BE2C (cell line): ENCODE measurements around the gene KSR2.

Source experiments
- DNase-seq: peaks from one replicate; pipeline ENCODE4 v3.0.0-alpha.2; 2020
- H3K27me3 ChIP-seq: fragments of 250-450 bp; sonication (Bioruptor Pico); 2 replicates; pipeline ENCODE4 v1.5.1; 2020; ENCODE audit warnings: mild to moderate bottlenecking
- H3K36me3 ChIP-seq: fragments of 250-450 bp; sonication (Bioruptor Pico); 2 replicates; pipeline ENCODE4 v1.5.1; 2020; ENCODE audit warnings: mild to moderate bottlenecking
- H3K4me1 ChIP-seq: fragments of 250-450 bp; sonication (Bioruptor Pico); 2 replicates; pipeline ENCODE4 v1.5.1; 2020
- H3K4me3 ChIP-seq: 2 replicates; pipeline ENCODE4 v1.5.1; 2011; ENCODE audit warnings: low read depth, low read length
- H3K9me3 ChIP-seq: fragments of 250-450 bp; sonication (Bioruptor Pico); 2 replicates; pipeline ENCODE4 v1.5.1; 2020
- CTCF ChIP-seq: IDR thresholded peaks from 2 replicates; pipeline ENCODE4 v1.5.1; 2012; ENCODE audit warnings: mild to moderate bottlenecking, low read depth, low read length

Gene KSR2

GRCh38 chr12:117563007-117563406 is 405.8 kb downstream of the KSR2 start:
- no peak overlapping the region for H3K4me3 ChIP-seq
- H3K4me1 ChIP-seq = no peaks in the 10 kb centered on the region
- no peaks in the 10 kb centered on the region for H3K27me3 ChIP-seq
- H3K9me3 ChIP-seq = no peaks in the 10 kb centered on the region
- no peaks in the 10 kb centered on the region for H3K36me3 ChIP-seq
- no peak for TF ChIP-seq CTCF
- DNase-seq = no peak

- TF ChIP-seq CTCF = no peak
- Histone ChIP-seq H3K9me3 (no peaks in the 10 kb centered on the region), H3K4me3 (no peak overlapping the region), H3K36me3 (no peaks in the 10 kb centered on the region), H3K4me1 (no peaks in the 10 kb centered on the region), H3K27me3 (no peaks in the 10 kb centered on the region)
- no peak for DNase-seq
Measured at GRCh38 chr12:117561990-117562389, 406.8 kb downstream of the KSR2 start.

- H3K4me1 ChIP-seq = no peaks in the 10 kb centered on the region
- no peaks in the 10 kb centered on the region for H3K27me3 ChIP-seq
- no peaks in the 10 kb centered on the region for H3K9me3 ChIP-seq
- H3K4me3 ChIP-seq = no peak overlapping the region
- no peak for TF ChIP-seq CTCF
- no peak for DNase-seq
- H3K36me3 ChIP-seq = no peaks in the 10 kb centered on the region
Measured at GRCh38 chr12:117559978-117560377, 408.8 kb downstream of the KSR2 start.

GRCh38 chr12:117555889-117556288 is 412.9 kb downstream of the KSR2 start:
- Histone ChIP-seq H3K9me3 (no peaks in the 10 kb centered on the region), H3K4me3 (no peak overlapping the region)
- no peak for TF ChIP-seq CTCF

GRCh38 chr12:117552971-117553370 is 415.8 kb downstream of the KSR2 start:
- Histone ChIP-seq H3K4me3 (no peak overlapping the region), H3K27me3 (no peaks in the 10 kb centered on the region), H3K36me3 (no peaks in the 10 kb centered on the region), H3K9me3 (no peaks in the 10 kb centered on the region), H3K4me1 (no peaks in the 10 kb centered on the region)
- TF ChIP-seq CTCF = no peak
- peak; percentile 29 for DNase-seq

More at GRCh38 chr12:117555889-117556288, 412.9 kb downstream of the KSR2 start:
- Histone ChIP-seq H3K4me1 (no peaks in the 10 kb centered on the region), H3K36me3 (no peaks in the 10 kb centered on the region), H3K27me3 (no peaks in the 10 kb centered on the region)
- DNase-seq = no peak

GRCh38 chr12:117551665-117552064 is 417.1 kb downstream of the KSR2 start:
- H3K36me3 ChIP-seq = no peaks in the 10 kb centered on the region
- no peak for DNase-seq
- H3K9me3 ChIP-seq = no peaks in the 10 kb centered on the region
- H3K4me3 ChIP-seq = no peak overlapping the region
- no peaks in the 10 kb centered on the region for H3K4me1 ChIP-seq
- H3K27me3 ChIP-seq = no peaks in the 10 kb centered on the region
- no peak for TF ChIP-seq CTCF
